Skin of body (tissue), 2 donors: ENCODE measurements around the gene LRRC75A. TPM values are rescaled to one million over a fixed set of nuclear protein-coding genes. Genes with fewer than 3 reads are reported as not detected.

Experiments used
- DNase-seq: peaks from one replicate; lab custom pipeline; 2025; lab: John Stamatoyannopoulos, UW
- total RNA-seq: library from RNA; depleted of rRNA; stranded (reverse); fragments of >200 nt; gene quantifications from one replicate; pipeline ENCODE4 v1.2.3, GENCODE V29; 2014

LRRC75A gene
- total RNA-seq, 1 donor from 2014 or later, result 2.9 TPM

- no peak for DNase-seq
Observed at GRCh38 chr17:16473044-16474011, 18.7 kb downstream of the LRRC75A start.

- DNase-seq, result no peak
Observed at GRCh38 chr17:16472539-16472938, 19.5 kb downstream of the LRRC75A start.

GRCh38 chr17:16471295-16471694, 20.7 kb downstream of the LRRC75A start:
- no peak for DNase-seq

- DNase-seq, result no peak
Observed at GRCh38 chr17:16470265-16470664, 21.7 kb downstream of the LRRC75A start.

- DNase-seq, result no peak
Observed at GRCh38 chr17:16468428-16468992, 23.5 kb downstream of the LRRC75A start.

- DNase-seq, result no peak
Observed at GRCh38 chr17:16467886-16468285, 24.1 kb downstream of the LRRC75A start.

GRCh38 chr17:16467044-16467443, 24.9 kb downstream of the LRRC75A start:
- no peak for DNase-seq

- no peak for DNase-seq
Observed at GRCh38 chr17:16466407-16466806, 25.6 kb downstream of the LRRC75A start.

GRCh38 chr17:16465861-16466338, 26.1 kb downstream of the LRRC75A start:
- no peak for DNase-seq

GRCh38 chr17:16465052-16465312, 27.0 kb downstream of the LRRC75A start:
- no peak for DNase-seq

GRCh38 chr17:16464303-16465051, 27.5 kb downstream of the LRRC75A start:
- no peak for DNase-seq

GRCh38 chr17:16463358-16464302, 28.4 kb downstream of the LRRC75A start:
- no peak for DNase-seq

- DNase-seq, result no peak
Observed at GRCh38 chr17:16462070-16462864, 29.7 kb downstream of the LRRC75A start.

- DNase-seq, result no peak
Observed at GRCh38 chr17:16461606-16461866, 30.5 kb downstream of the LRRC75A start.

GRCh38 chr17:16460796-16461605, 31.0 kb downstream of the LRRC75A start:
- no peak for DNase-seq

GRCh38 chr17:16459855-16460550, 32.0 kb downstream of the LRRC75A start:
- DNase-seq, result no peak

- DNase-seq, result no peak
Observed at GRCh38 chr17:16459271-16459670, 32.7 kb downstream of the LRRC75A start.

GRCh38 chr17:16456742-16457316, 35.2 kb downstream of the LRRC75A start:
- DNase-seq, result no peak
